Suppressor macrophage (primary cell): Measurements from ENCODE around the gene RAB43.
A peak's percentile ranks its signal among the peaks of the same experiment; 100 is the strongest.
"Not testable (repeated sequence)": the region's sequence is repeated elsewhere in the genome, so short reads cannot be mapped to it uniquely, and the experiment has no call there.

Source experiments
- DNase-seq, 4 experiments: peaks; one replicate each; pipeline ENCODE4 v3.0.0-alpha.2; 2020 to 2022

The RAB43 gene

GRCh38 chr3:129121016-129121791 lies 400 bp downstream of the RAB43 start:
- peak; percentile 50 to 75 (median 64) for DNase-seq

GRCh38 chr3:129120254-129121004 lies 1.2 kb downstream of the RAB43 start:
- DNase-seq: peak; percentile 93 to 96 (median 95)

- peak in 1 of 4 experiments; percentile 19 for DNase-seq
Measured at GRCh38 chr3:129119365-129120100, 2.1 kb downstream of the RAB43 start.

GRCh38 chr3:129118745-129119144 lies 2.9 kb downstream of the RAB43 start:
- no peak for DNase-seq

GRCh38 chr3:129117134-129117533 lies 4.5 kb downstream of the RAB43 start:
- DNase-seq: no peak

- DNase-seq: peak; percentile 40 to 67 (median 64)
Measured at GRCh38 chr3:129116482-129116946, 5.1 kb downstream of the RAB43 start.

- DNase-seq: no peak
Measured at GRCh38 chr3:129114455-129114854, 7.1 kb downstream of the RAB43 start.

- DNase-seq: peak; percentile 75 to 91 (median 84)
Measured at GRCh38 chr3:129112308-129113052, 9.1 kb downstream of the RAB43 start.

GRCh38 chr3:129111076-129111780 lies 10.4 kb downstream of the RAB43 start:
- not testable (repeated sequence) for DNase-seq

GRCh38 chr3:129107793-129108192 lies 13.8 kb downstream of the RAB43 start:
- DNase-seq: no peak

GRCh38 chr3:129106866-129107565 lies 14.6 kb downstream of the RAB43 start:
- DNase-seq: no peak

GRCh38 chr3:129106320-129106719 lies 15.3 kb downstream of the RAB43 start:
- no peak for DNase-seq

- DNase-seq: no peak
Measured at GRCh38 chr3:129105862-129106261, 15.7 kb downstream of the RAB43 start.

- DNase-seq: no peak
Measured at GRCh38 chr3:129104498-129105079, 17.0 kb downstream of the RAB43 start.

- DNase-seq: no peak
Measured at GRCh38 chr3:129104051-129104450, 17.6 kb downstream of the RAB43 start.

- DNase-seq: no peak
Measured at GRCh38 chr3:129103296-129103695, 18.3 kb downstream of the RAB43 start.

GRCh38 chr3:129101370-129102138 lies 20.1 kb downstream of the RAB43 start:
- no peak for DNase-seq

GRCh38 chr3:129100274-129100673 lies 21.3 kb downstream of the RAB43 start:
- no peak for DNase-seq

- no peak for DNase-seq
Measured at GRCh38 chr3:129095285-129095684, 26.3 kb downstream of the RAB43 start.

- DNase-seq: not testable (repeated sequence)
Measured at GRCh38 chr3:129088312-129088711, 33.3 kb downstream of the RAB43 start.
